ENCODE data around the gene CAPN13.

- TF ChIP-seq POLR2AphosphoS5 (IDR thresholded peaks at IDR 0.05; ENCODE audit: low read depth, low read length), result no peak
- no peak for TF ChIP-seq POLR2A (IDR thresholded peaks at IDR 0.05; ENCODE audit: low read depth, low read length)
Observed at GRCh38 chr2:30764021-30764800, 43.0 kb downstream of the CAPN13 start.

Data from GM12891 (cell line).